ENCODE data around the gene ANKRD23.
"Not testable (repeated sequence)": the region's sequence is repeated elsewhere in the genome, so short reads cannot be mapped to it uniquely, and the experiment has no call there.

ANKRD23 gene

GRCh38 chr2:96863056-96863455, 19.2 kb upstream of the ANKRD23 start:
- DNase-seq (ENCODE audit: low spot score), result not testable (repeated sequence)

DNA sequence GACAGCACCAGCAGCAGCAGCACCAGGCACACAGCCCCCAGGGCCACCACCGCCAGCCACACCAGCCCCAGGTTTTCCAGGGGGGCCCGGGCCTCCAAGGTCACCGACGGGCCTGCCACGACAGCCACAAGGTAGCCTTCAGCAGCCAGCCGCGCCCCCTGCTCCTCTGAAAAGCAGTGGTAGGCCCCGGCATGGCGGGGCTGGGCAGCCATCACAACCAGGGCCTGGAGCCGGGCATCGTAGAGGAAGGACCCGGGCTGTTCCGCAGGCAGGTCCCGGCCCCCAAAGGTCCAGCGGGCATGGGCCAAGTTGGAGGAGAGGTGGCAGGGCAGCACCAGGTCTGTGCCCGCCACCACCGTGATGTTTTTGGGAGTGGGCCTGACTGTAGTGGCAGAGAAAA, 17.3 kb upstream of the ANKRD23 start:
- DNase-seq (ENCODE audit: low spot score), result no peak

GRCh38 chr2:96860065-96861029, 16.5 kb upstream of the ANKRD23 start:
- no peak for DNase-seq (ENCODE audit: low spot score)

GRCh38 chr2:96859681-96860064, 15.9 kb upstream of the ANKRD23 start:
- no peak for DNase-seq (ENCODE audit: low spot score)

- DNase-seq (ENCODE audit: low spot score), result no peak
Measured at GRCh38 chr2:96859099-96859649, 15.4 kb upstream of the ANKRD23 start.

DNA sequence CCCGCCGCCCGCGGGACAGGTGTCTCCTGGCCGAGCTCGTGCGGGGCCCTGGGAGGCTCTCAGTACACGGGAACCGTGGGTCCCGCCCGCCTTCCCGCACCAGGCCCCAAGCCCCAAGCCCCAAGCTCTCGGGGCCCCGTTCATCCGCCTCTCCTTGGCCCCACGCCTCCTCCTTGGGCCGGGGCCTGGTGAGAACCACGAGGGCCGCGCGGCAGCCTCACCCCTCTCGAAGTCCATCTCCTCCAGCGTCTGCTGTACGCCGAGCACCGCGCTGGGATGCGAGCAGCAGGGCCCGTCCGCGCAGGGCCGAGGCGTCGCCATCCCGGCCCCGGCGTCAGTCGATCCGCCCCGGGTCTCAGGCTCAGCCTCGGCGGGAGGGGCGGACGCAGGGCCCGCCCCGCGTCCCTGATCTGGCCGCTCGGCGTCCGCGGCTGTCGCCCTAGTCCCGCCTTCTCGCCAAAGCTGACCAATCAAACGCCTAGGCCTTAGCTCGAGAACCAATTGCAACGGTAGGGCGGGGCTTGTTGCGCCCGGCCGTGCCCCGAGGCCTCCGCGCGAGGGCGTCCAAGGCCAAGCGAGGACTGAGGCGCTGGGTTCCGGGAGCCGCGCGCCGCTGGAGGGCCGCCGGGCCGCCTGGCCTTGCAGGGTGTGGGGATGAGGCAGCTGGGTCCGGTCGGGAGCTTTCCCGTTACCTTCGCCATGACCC, 14.0 kb upstream of the ANKRD23 start, which contains the start of gene ANKRD39:
Gene ANKRD39 (minus strand): TSS at position 350 of the 706 bp plus-strand sequence. CDS start 29 bp downstream, at position 321.
- DNase-seq (ENCODE audit: low spot score), result peak; percentile 98

- no peak for DNase-seq (ENCODE audit: low spot score)
Measured at GRCh38 chr2:96856776-96857666, 13.2 kb upstream of the ANKRD23 start.

DNA sequence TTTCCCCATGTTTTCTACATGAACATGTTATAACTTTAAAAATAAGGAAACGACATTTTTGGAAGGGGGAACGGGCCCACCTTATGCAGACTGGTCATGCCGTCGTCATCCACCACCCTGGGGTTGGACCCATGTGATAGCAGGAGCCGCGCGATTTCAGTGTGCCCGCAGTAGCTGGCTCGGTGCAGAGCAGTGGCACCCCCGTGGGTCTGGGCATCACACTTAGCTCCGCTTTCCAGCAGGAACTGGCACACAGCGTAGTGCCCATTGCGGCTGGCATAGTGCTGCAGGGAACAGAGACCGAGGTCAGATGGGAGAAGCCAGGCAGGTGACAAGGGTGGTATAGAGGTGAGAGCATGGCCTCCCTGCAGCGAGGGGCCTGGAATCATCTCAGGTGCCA, 9.5 kb upstream of the ANKRD23 start:
- DNase-seq (ENCODE audit: low spot score), result no peak

DNA sequence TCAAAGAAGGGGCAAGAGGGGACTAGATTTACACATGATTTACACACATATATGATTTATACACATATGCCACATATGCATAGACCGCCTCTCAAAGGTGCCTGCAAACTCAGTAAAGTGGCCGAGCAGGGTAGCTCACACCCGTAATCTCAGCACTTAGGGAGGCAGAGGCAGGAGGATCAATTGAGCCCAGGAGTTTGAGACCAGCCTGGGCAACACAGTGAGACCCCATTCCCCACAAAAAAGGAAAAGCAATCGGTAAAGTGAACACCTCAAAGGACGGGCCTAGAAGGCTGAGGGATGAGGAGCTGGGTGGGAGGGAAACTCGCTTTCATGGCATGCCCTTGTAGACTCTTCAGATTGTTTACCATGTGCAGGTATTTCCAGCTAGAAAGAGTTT, 8.8 kb upstream of the ANKRD23 start:
- DNase-seq (ENCODE audit: low spot score), result no peak

DNA sequence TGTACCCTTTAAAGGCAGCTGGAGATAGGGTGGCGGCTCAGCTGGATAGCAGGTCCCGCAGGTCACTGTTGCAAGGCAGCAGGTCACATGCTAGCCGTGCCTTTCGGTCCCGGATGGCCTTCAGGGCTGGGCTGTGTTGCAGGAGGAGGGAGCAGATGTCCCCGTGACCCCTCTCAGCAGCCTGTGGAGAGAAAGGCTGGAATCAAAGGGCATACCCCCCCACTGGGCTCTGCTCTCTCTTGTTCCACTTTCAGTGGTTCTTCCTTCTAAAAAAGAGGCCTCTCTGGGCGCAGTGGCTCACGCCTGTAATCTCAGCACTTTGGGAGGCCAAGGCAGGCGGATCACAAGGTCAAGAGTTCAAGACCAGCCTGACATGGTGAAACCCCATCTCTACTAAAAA, 4.4 kb upstream of the ANKRD23 start:
- no peak for DNase-seq (ENCODE audit: low spot score)

DNA sequence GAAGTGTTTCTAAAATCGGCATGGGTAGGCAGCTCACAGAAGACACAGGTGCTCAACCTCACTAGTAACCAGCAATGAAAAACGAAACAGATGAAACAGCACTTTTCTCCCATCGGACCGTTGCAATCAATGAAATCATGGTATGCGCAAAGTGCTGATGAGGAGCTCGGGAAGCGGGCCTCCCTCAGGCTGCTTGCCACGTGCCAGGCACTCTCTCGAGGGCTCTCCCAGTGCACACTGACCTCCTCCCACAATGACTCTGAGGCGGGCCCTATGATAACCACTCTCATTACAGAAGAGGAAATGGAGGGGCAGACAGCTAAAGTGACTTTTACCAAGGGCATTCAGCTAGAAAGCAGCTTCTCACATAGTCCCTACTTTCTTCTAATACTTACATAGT, 3.8 kb upstream of the ANKRD23 start:
- no peak for DNase-seq (ENCODE audit: low spot score)

GRCh38 chr2:96846825-96847224, 3.0 kb upstream of the ANKRD23 start:
- no peak for DNase-seq (ENCODE audit: low spot score)

- no peak for DNase-seq (ENCODE audit: low spot score)
Measured at GRCh38 chr2:96844405-96844808, 586 bp upstream of the ANKRD23 start.

GRCh38 chr2:96842600-96842999, 1.2 kb downstream of the ANKRD23 start:
- DNase-seq (ENCODE audit: low spot score), result no peak

- DNase-seq (ENCODE audit: low spot score), result no peak
Measured at GRCh38 chr2:96841701-96842495, 1.9 kb downstream of the ANKRD23 start.

DNA sequence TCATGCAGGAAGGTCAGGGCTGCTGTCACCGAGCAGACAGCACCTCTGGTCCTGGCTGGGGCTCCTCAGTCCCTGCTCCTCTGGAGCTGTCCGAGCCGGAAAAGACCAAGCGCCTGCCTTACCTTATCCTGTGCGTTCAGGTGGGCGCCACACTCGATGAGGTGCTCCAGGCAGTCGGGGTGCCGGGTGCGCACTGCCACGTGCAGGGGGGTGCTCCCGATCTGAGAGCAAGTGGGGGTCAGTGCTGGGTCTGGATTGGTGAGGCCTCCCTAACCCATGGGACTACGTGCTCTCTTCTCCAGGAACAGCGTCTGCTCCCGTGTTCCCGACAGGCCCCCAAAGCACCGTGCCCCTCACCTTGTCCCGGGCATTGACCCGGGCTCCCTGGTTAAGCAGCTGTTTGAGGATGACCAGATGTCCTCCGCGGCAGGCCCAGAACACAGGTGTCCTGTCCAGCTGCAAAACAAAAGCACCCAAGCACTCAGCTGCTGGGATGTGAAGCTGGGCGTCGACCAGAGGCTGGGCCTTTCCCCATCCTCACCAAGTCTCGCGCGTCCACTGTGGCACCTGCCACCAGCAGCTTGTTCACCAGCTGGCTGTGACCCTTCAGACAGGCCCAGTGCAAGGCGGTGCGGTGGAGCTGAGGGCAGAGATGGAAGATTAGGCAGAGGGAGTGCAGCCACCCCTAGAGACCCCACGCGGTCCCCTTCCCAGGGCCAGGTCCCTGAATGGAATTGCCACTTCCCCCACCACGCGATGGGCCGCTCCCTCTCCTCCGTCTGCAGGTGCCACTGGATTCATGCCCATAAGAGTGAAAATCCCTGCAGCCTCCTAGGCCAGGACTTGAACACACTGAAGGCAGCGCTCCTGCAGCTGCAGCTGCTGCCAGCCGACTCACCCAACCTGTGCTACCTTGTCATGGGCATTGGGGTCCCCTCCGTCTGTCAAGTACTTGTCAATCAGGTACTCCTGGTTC, 3.7 kb downstream of the ANKRD23 start:
- DNase-seq (ENCODE audit: low spot score), result no peak

DNA sequence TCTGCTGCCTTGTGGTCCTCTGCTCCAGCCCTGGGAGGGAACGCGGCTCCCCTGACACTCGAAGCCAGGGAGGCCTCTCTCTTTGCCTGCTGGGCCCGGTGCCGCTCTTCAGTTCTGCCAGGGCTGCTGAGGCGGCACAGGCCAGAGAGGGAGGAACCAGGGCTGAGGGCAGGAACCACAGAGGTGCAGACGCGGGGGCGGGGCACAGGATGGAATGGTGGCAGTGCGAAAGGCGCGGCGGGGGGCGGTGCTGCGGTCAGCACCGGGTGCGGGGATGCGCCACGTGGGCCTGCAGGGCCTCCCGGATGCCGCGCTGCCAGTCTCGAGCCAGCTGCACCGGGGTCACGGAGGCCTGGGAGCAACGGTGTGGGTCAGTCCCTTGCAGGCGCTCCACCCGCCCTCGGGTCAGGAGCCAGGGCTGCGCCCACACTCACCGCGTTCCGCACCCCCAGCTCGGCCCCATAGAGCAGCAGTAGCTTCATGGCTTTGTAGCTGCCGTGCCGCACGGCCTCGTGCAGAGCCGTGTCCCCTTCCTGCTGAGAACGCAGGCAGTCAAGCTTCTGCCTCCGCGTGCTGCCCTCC, 4.4 kb downstream of the ANKRD23 start:
- DNase-seq (ENCODE audit: low spot score), result no peak

GRCh38 chr2:96838345-96839292, 5.2 kb downstream of the ANKRD23 start:
- no peak for DNase-seq (ENCODE audit: low spot score)

Data from LoVo (cell line).